KBM-7 (cell line): ENCODE data around the gene ERP27.
A peak's percentile ranks its signal among the peaks of the same experiment; 100 is the strongest.

ENCODE experiments used
- DNase-seq: peaks from one replicate; pipeline ENCODE4 v3.0.0-alpha.2; 2015
- in situ Hi-C: fragments of 300-500 bp; cut with MboI; formaldehyde crosslinking; loops from 2 replicates; pipeline ENCODE4 v1.14.3; 2020; ENCODE audit warnings: low sequenced_read_pairs, low pct_unique_long_range_greater_than_20kb, mixed read lengths

The ERP27 gene

GRCh38 chr12:14960548-14961465 is 22.5 kb upstream of the ERP27 start:
- DNase-seq: peak; percentile 95
- in situ Hi-C loops: no loop called here

GRCh38 chr12:14959916-14960496 is 21.7 kb upstream of the ERP27 start:
- in situ Hi-C loops: no loop called here
- DNase-seq: no peak

GRCh38 chr12:14959463-14959862 is 21.1 kb upstream of the ERP27 start:
- DNase-seq: peak; percentile 76
- in situ Hi-C loops: no loop called here

DNA sequence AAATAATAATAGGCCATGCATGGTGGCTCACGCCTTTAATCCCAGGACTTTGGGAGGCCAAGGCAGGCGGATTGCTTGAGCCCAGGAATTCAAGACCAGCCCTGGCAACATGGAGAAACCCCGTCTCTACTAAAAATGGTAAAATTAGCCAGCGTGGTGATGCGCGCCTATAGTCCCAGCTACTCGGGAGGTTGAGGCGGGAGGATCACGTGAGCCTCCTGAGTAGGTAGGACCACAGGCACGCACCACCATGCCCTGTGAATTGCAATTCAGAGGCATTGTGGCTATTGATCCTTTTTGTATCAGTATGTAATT is 20.7 kb upstream of the ERP27 start:
- DNase-seq: no peak
- in situ Hi-C loops: no loop called here

DNA sequence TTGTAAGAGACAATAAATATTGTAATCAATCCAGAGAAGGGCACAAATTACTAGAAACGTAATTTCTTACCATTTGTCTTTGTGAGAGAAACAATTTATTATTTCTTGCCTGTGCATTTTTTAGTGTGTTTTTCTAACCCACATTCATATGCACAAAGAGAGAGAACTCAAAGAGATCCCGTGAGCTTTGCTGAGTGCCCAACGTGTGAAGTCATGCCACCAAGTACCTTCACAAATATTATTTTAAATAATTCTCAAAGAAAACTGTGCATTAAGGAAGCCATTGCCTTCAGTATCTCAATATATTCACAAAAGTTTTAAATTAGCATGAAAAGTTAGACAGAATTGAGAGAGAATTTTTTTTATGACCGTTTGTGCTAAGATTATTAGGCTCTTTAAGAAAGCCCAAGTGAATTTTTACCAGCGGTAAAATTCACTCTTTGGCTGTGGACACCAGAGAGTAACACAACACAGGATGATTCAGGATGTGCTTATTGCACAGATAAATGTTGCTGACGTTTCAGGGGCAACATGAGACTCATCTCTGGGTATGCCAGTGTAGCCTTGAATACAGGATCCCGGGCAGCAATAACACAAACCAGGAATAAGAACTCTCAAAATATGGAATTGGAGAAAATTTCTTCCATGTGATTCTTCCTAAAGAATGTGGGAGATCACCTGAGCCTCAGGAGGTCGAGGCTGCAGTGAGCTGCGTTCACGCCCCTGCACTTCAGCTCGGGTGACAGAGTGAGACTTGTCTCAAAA is 20.2 kb upstream of the ERP27 start:
- in situ Hi-C loops: no loop called here
- DNase-seq: no peak

DNA sequence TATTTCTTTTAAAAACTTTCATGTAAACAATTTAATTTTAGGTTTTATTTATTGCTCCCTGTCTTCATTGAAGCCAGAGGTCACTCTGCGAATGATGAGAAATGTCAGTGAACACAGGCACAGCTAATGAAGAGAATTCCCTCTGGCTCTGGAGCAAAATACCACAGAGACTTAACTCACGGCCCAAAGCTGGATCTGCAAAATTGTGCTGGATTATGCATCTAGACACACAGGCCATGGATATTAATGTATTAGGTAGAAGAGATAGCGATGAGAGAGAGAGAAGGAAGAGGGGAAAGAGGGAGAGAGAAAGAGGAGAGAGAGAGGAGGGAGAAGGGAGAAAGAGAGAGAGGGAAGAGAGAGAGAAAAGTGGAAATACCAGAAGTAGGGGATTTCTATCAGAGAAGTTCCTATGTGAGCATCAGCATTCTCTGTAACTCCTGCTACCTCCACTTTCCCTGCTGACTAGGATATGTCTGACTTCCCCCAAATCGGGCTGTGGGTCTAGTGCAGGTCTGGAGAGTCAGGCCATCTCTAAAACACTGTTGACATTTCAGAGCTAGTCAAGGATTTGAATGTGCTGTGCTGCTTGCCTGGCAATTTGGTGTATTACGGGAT is 19.3 kb upstream of the ERP27 start:
- DNase-seq: no peak
- in situ Hi-C loops: no loop called here

DNA sequence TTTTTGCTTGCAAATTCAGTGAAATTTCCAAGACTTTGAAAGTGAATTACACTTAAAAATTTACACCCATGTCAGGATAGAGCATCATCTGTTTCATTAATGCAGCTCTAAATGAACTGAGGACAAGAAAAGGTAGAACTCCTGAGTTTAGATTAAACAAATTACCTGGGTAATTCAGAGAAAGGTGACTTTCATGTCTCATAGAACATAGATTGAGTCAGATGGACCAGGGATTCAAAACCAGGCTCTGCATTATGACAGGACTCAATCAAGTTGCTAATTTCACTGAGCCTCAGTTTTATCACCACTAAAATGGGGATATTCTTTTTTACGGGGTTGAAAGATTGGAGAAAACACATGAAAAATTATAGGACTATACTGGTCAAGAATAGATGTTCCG is 18.6 kb upstream of the ERP27 start:
- no peak for DNase-seq
- in situ Hi-C loops: no loop called here

- in situ Hi-C loops: no loop called here
- DNase-seq: peak; percentile 81
Observed at GRCh38 chr12:14956024-14956891, 17.9 kb upstream of the ERP27 start.

DNA sequence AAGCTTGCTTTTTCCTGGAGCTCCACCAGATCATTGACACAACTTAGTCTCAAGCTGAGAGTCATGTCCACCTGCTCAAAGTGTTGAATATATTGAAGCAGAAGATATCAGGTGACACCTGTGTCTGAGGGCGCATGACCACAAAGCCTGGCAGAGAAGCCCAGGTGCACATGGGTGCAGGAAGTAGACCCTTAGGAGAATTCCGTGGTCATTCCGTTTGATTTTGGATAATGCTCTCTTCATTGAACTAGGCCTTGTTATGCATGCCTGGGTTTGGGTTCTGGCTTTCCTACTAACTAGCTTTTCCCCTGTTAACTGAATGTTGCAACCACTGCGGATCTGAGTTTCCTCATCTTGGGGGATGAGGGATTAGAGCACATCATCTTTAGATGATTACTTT is 15.9 kb upstream of the ERP27 start:
- in situ Hi-C loops: no loop called here
- no peak for DNase-seq

- no peak for DNase-seq
- in situ Hi-C loops: no loop called here
Observed at GRCh38 chr12:14953752-14954151, 15.4 kb upstream of the ERP27 start.

GRCh38 chr12:14952299-14952921 is 14.1 kb upstream of the ERP27 start:
- peak; percentile 68 for DNase-seq
- in situ Hi-C loops: no loop called here

DNA sequence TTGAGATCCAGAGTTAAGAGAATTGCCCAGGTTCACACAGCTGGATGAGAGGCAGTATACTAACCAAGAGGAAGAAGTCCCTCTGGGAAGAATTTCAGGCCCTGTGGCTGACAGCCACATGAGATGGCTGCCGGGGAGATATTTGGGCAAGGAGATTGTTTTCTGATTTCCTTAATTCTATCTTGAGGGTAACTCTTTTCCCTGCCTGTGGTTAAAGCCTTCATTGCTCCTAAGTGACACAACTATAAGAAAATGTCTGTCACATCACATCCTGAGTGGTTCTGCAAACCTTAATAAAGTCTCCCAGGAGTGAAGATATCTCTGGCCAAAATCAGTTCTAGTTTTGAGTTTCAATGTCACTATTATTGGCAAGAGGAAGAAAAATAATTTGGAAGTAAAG is 13.5 kb upstream of the ERP27 start:
- in situ Hi-C loops: no loop called here
- DNase-seq: no peak

GRCh38 chr12:14950982-14951746 is 12.8 kb upstream of the ERP27 start:
- in situ Hi-C loops: no loop called here
- DNase-seq: no peak

- in situ Hi-C loops: no loop called here
- DNase-seq: peak; percentile 56
Observed at GRCh38 chr12:14950421-14950820, 12.1 kb upstream of the ERP27 start.

GRCh38 chr12:14949631-14950030 is 11.3 kb upstream of the ERP27 start:
- in situ Hi-C loops: no loop called here
- DNase-seq: no peak

DNA sequence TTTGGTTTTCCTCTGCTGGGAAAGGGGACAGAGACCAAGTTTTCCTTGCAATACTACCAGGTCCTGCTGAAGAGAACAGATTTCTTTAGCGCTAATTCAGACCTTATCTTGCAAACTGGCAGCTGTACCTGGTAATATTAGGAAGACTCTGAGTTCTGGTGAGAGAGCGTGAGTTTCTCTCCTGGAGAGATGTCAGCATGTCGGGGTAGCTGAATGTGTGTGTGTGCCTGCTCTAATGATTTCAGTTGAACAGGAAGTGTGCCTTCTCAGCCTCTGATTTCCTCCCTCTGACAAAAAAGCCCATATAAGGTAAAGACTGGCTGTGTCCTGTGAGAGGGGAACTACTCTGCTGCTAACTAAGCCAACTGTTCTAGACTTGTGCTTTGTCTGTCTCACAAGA is 10.3 kb upstream of the ERP27 start:
- peak; percentile 96 for DNase-seq
- in situ Hi-C loops: no loop called here

DNA sequence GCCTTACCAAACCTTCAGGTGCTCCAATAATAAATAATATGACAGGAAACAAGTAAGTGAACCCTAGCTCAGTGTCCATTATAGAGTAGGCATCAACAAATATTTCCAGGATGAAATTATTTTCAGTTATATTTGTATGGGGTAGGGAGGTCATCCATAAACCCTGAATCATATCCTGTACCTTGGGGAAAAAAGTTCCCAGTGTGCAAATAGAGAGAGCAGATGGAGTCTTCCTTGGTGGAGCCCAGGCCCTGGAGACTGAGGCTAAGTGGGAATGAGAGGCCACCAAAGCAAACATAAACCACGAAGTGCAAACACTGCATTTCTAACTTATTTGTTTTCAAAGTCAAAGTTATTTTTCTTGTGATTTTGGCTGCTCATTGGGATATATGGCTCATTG is 8.5 kb upstream of the ERP27 start:
- no peak for DNase-seq
- in situ Hi-C loops: no loop called here

GRCh38 chr12:14946162-14946561 is 7.8 kb upstream of the ERP27 start:
- no peak for DNase-seq
- in situ Hi-C loops: no loop called here
